Upper lobe of right lung (tissue), 1 donor: ENCODE measurements around the gene MEOX2. TPM values are rescaled to one million over a fixed set of nuclear protein-coding genes. Genes with fewer than 3 reads are reported as not detected.
A peak's percentile ranks its signal among the peaks of the same experiment; 100 is the strongest.

Source experiments
- ATAC-seq: fragments of 200-7000 bp; cut with Tn5 transposase; one replicate; pipeline ENCODE4 v1.9.1; 2020; ENCODE audit warnings: mild to moderate bottlenecking, moderate library complexity
- DNase-seq: peaks from one replicate; pipeline ENCODE4 v3.0.0-alpha.2; 2020
- H3K27ac ChIP-seq: fragments of 200-600 bp; one replicate; pipeline ENCODE4 v1.8.0; 2022
- H3K27me3 ChIP-seq: fragments of 200-600 bp; one replicate; pipeline ENCODE4 v1.8.0; 2022; ENCODE audit warnings: mild to moderate bottlenecking
- H3K36me3 ChIP-seq: fragments of 200-600 bp; one replicate; pipeline ENCODE4 v1.8.0; 2022
- H3K4me1 ChIP-seq: fragments of 200-600 bp; one replicate; pipeline ENCODE4 v1.8.0; 2022
- H3K4me3 ChIP-seq: fragments of 200-600 bp; one replicate; pipeline ENCODE4 v1.8.0; 2022; ENCODE audit warnings: mild to moderate bottlenecking
- H3K9me3 ChIP-seq: fragments of 200-600 bp; one replicate; pipeline ENCODE4 v1.8.0; 2022
- intact Hi-C: fragments of 100-400 bp; cut with DNase I; formaldehyde crosslinking; loops from one replicate; pipeline ENCODE4 v1.11.0; 2022
- total RNA-seq: library from RNA; stranded (reverse); fragmentation: NEBNext Ultra II Directional; extraction: Animal tissue kit (Norgen Biotek cat#: 25700); gene quantifications from one replicate; pipeline ENCODE4 v1.2.1, GENCODE V29; 2021
- TF ChIP-seq, protein P1 (sequence below): fragments of 200-600 bp; IDR thresholded peaks from one replicate; pipeline ENCODE4 v1.8.0; 2022; ENCODE audit warnings: antibody characterized with exemption
- donor health status: DM: no; HTN: yes; CAD: no; lungs with severe emphysema.

MEOX2 gene
- total RNA-seq, 1 donor from 2014 or later: 21.9 TPM

DNA sequence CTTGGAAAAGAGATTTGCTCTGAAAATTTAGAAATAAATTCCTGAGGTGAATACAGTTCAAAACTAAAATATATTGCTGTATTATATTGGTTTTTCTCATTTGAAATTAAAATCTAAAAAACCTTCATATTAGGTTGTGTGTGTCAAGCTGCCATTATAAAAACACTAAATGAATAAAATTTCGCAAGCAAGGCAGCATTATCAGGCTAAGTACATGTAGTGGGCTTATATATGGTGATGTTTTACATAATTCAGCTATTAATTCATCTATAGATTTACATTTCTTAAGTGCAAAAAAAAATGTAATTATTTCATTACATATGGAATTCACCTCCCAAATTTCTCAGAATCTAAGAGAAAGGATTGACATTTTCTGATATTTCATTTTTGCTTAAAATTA, 5.3 kb downstream of the MEOX2 start:
- H3K4me1 ChIP-seq: no peaks in the 10 kb centered on the region
- no peak for ATAC-seq
- peak overlapping the region; percentile 54 for H3K4me3 ChIP-seq
- peaks cover 7% of the 10 kb centered on the region for H3K27me3 ChIP-seq
- no peaks in the 10 kb centered on the region for H3K36me3 ChIP-seq
- no peak overlapping the region for H3K27ac ChIP-seq
- no peak for DNase-seq
- H3K9me3 ChIP-seq: no peaks in the 10 kb centered on the region
- intact Hi-C loops: no loop called here
- TF ChIP-seq, protein P1, sequence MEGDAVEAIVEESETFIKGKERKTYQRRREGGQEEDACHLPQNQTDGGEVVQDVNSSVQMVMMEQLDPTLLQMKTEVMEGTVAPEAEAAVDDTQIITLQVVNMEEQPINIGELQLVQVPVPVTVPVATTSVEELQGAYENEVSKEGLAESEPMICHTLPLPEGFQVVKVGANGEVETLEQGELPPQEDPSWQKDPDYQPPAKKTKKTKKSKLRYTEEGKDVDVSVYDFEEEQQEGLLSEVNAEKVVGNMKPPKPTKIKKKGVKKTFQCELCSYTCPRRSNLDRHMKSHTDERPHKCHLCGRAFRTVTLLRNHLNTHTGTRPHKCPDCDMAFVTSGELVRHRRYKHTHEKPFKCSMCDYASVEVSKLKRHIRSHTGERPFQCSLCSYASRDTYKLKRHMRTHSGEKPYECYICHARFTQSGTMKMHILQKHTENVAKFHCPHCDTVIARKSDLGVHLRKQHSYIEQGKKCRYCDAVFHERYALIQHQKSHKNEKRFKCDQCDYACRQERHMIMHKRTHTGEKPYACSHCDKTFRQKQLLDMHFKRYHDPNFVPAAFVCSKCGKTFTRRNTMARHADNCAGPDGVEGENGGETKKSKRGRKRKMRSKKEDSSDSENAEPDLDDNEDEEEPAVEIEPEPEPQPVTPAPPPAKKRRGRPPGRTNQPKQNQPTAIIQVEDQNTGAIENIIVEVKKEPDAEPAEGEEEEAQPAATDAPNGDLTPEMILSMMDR: no peak

- Histone ChIP-seq H3K27me3 (peaks cover 3% of the 10 kb centered on the region), H3K36me3 (no peaks in the 10 kb centered on the region), H3K27ac (peak overlapping the region; percentile 24), H3K4me1 (no peaks in the 10 kb centered on the region), H3K4me3 (peak overlapping the region; percentile 54), H3K9me3 (no peaks in the 10 kb centered on the region)
- TF ChIP-seq, protein P1: no peak
- intact Hi-C loops: no loop called here
- no peak for ATAC-seq
- no peak for DNase-seq
These were observed 6.0 kb downstream of the MEOX2 start for GRCh38 chr7:15680446-15680845.

DNA sequence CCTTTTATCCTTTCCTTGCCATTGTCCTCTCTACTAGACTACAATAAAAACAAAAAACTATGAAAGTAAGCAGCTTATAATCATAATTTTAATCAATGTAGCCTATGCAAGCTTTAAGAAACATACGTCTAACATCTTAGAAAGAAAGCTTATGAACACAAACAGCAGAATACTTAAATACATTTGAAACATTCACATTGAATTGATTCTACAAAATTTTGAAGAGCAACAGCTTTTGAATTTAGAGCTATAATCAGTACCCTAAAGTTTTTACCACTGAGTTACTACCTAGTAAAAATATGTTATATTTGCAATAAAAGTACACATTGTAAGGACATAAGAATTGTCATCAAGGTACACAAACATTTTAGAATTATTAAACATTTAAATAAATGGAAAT, 7.2 kb downstream of the MEOX2 start:
- ATAC-seq (no peak), DNase-seq (no peak)
- H3K27ac ChIP-seq: no peak overlapping the region
- no peaks in the 10 kb centered on the region for H3K4me1 ChIP-seq
- H3K4me3 ChIP-seq: peak overlapping the region; percentile 54
- no peaks in the 10 kb centered on the region for H3K27me3 ChIP-seq
- intact Hi-C loops: no loop called here
- H3K9me3 ChIP-seq: no peaks in the 10 kb centered on the region
- TF ChIP-seq, protein P1: no peak
- no peaks in the 10 kb centered on the region for H3K36me3 ChIP-seq

GRCh38 chr7:15678653-15679052, 7.8 kb downstream of the MEOX2 start:
- H3K27ac ChIP-seq: no peak overlapping the region
- DNase-seq (no peak), ATAC-seq (no peak)
- TF ChIP-seq, protein P1: no peak
- no peaks in the 10 kb centered on the region for H3K9me3 ChIP-seq
- H3K4me3 ChIP-seq: peak overlapping the region; percentile 1
- no peaks in the 10 kb centered on the region for H3K27me3 ChIP-seq
- H3K4me1 ChIP-seq: no peaks in the 10 kb centered on the region
- H3K36me3 ChIP-seq: no peaks in the 10 kb centered on the region
- intact Hi-C loops: no loop called here

GRCh38 chr7:15675379-15675778, 11.1 kb downstream of the MEOX2 start:
- no peaks in the 10 kb centered on the region for H3K4me1 ChIP-seq
- H3K27me3 ChIP-seq: no peaks in the 10 kb centered on the region
- no peak overlapping the region for H3K27ac ChIP-seq
- ATAC-seq (no peak), DNase-seq (no peak)
- H3K9me3 ChIP-seq: no peaks in the 10 kb centered on the region
- TF ChIP-seq, protein P1: no peak
- H3K4me3 ChIP-seq: no peak overlapping the region
- H3K36me3 ChIP-seq: no peaks in the 10 kb centered on the region
- intact Hi-C loops: no loop called here

GRCh38 chr7:15674586-15674985, 11.9 kb downstream of the MEOX2 start:
- no peak for ATAC-seq
- TF ChIP-seq, protein P1: no peak
- Histone ChIP-seq H3K4me1 (no peaks in the 10 kb centered on the region), H3K9me3 (no peaks in the 10 kb centered on the region), H3K4me3 (no peak overlapping the region), H3K36me3 (no peaks in the 10 kb centered on the region), H3K27me3 (no peaks in the 10 kb centered on the region), H3K27ac (no peak overlapping the region)
- intact Hi-C loops: no loop called here
- DNase-seq: no peak
